Uterus (tissue), 2 donors: ENCODE data around the gene AATF.

ENCODE experiments used
- CTCF ChIP-seq, 4 experiments: fragments of 200-600 bp in 2 of 4; fragments of 450-650 bp in 2 of 4; sonication (generic) in 2 of 4; IDR thresholded peaks; one replicate each; pipeline ENCODE4 v1.5.1; 2016 to 2019; ENCODE audit warnings: antibody characterized with exemption in 4 of 4, mild to moderate bottlenecking in 2 of 4, moderate library complexity in 1 of 4
- POLR2A ChIP-seq, 2 donors: fragments of 450-650 bp; IDR thresholded peaks; one replicate each; pipeline ENCODE4 v1.6.1; 2016; ENCODE audit warnings: antibody characterized with exemption in 2 of 2, mild to moderate bottlenecking in 1 of 2, moderate library complexity in 1 of 2

GRCh38 chr17:36947922-36948716 lies 635 bp upstream of the AATF start:
- TF ChIP-seq CTCF (IDR thresholded peaks at IDR 0.05) (no peak), POLR2A (IDR thresholded peaks at IDR 0.05) (no peak)
